ENCODE results near the gene HOXA11.

GRCh38 chr7:27189295-27189996 is 4.4 kb upstream of the HOXA11 start:
- TF ChIP-seq, protein P1, sequence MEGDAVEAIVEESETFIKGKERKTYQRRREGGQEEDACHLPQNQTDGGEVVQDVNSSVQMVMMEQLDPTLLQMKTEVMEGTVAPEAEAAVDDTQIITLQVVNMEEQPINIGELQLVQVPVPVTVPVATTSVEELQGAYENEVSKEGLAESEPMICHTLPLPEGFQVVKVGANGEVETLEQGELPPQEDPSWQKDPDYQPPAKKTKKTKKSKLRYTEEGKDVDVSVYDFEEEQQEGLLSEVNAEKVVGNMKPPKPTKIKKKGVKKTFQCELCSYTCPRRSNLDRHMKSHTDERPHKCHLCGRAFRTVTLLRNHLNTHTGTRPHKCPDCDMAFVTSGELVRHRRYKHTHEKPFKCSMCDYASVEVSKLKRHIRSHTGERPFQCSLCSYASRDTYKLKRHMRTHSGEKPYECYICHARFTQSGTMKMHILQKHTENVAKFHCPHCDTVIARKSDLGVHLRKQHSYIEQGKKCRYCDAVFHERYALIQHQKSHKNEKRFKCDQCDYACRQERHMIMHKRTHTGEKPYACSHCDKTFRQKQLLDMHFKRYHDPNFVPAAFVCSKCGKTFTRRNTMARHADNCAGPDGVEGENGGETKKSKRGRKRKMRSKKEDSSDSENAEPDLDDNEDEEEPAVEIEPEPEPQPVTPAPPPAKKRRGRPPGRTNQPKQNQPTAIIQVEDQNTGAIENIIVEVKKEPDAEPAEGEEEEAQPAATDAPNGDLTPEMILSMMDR (conservative IDR thresholded peaks at IDR 0.05; ENCODE audit: low read length): no peak
- TF ChIP-seq EZH2phosphoT487 (IDR thresholded peaks at IDR 0.05; ENCODE audit: borderline replicate concordance, low read depth, low read length): no peak

All from OCI-LY7 (cell line).